GM12873 (cell line): Measurements from ENCODE around the gene INPP5A.

Source experiments
- TF ChIP-seq, protein P1 (sequence below): IDR thresholded peaks from 2 replicates; pipeline ENCODE4 v1.5.1; 2012; ENCODE audit warnings: low read depth, mild to moderate bottlenecking, moderate library complexity, low read length, control low read depth; ENCODE audit not compliant: insufficient read depth; ENCODE audit errors: missing control alignments

Gene INPP5A

GRCh38 chr10:132660385-132660784 lies 122.8 kb downstream of the INPP5A start:
- TF ChIP-seq, protein P1, sequence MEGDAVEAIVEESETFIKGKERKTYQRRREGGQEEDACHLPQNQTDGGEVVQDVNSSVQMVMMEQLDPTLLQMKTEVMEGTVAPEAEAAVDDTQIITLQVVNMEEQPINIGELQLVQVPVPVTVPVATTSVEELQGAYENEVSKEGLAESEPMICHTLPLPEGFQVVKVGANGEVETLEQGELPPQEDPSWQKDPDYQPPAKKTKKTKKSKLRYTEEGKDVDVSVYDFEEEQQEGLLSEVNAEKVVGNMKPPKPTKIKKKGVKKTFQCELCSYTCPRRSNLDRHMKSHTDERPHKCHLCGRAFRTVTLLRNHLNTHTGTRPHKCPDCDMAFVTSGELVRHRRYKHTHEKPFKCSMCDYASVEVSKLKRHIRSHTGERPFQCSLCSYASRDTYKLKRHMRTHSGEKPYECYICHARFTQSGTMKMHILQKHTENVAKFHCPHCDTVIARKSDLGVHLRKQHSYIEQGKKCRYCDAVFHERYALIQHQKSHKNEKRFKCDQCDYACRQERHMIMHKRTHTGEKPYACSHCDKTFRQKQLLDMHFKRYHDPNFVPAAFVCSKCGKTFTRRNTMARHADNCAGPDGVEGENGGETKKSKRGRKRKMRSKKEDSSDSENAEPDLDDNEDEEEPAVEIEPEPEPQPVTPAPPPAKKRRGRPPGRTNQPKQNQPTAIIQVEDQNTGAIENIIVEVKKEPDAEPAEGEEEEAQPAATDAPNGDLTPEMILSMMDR, result no peak

GRCh38 chr10:132662186-132662920 lies 124.8 kb downstream of the INPP5A start:
- TF ChIP-seq, protein P1, result no peak

DNA sequence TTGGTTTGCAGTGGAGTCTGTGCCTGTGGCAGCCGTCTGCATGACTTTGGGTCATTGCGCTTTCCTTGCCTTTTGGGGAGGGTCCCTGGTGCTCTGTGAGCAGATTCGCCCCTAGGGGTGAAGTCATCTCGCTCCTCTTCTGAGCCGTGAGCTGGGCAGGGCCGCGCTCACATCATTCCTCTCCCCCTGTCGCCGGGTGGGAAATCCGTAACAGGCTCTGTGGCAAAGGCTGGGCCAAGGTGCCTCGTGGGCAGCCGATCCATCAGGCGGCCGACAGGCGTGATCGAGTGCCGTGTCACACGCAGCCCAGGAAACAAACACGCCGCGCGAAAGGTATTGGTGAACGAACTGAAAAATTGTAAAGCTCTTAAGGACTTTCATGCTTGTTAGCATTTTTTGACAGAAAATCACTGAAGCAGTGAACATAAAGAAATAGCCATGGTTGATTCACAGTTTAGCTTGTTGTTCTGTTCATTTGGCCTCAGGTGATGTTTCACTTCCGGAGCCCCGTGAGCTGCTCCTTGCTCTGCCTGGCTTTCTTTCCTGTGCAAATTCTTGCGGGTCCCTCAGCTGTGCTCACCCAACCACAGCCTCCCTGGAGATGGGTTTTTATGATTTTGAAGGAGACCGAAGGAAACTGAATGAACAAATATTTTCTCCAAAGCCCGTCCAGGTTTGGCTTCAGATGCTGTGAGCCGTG lies 126.2 kb downstream of the INPP5A start:
- TF ChIP-seq, protein P1, result no peak

DNA sequence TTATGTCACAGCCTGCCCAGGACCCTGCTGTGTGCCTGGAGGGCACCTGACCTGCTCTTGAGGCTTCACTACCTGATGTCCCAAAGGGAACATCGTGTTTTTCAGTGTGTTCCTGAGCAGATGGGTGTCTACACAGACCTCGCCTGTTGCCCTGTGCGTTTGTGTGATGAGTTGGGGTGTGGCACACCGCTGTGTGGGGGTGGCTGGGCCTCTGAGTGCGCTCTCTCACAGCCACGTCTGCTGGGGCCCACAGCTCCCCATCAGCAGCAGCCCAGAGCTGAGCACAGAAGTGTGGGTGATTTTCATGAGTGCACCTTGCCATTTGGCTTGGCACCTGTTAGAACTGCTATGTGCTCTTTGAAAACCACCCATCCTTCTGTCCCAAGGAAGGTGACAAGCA lies 126.8 kb downstream of the INPP5A start:
- TF ChIP-seq, protein P1, result no peak

DNA sequence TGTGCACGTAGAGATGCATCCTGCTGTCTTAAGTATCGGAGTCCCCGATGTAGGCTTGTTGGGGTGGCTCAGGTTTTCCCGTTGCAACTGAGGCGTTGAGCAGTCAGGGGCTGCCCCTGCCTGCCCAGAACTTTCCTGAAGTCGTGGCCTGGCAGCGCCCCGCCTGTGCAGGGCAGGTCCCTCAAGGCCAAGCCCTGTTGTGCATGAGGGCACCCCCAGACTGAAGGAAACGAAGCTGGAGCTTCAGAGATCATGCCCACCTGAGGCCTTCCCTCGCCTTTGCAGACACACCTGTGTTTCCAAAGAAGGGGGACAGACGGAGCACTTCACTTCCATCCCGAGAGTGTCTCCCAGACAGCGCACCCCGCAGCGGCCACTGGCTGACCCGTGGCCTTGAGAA lies 127.3 kb downstream of the INPP5A start:
- TF ChIP-seq, protein P1, result no peak

DNA sequence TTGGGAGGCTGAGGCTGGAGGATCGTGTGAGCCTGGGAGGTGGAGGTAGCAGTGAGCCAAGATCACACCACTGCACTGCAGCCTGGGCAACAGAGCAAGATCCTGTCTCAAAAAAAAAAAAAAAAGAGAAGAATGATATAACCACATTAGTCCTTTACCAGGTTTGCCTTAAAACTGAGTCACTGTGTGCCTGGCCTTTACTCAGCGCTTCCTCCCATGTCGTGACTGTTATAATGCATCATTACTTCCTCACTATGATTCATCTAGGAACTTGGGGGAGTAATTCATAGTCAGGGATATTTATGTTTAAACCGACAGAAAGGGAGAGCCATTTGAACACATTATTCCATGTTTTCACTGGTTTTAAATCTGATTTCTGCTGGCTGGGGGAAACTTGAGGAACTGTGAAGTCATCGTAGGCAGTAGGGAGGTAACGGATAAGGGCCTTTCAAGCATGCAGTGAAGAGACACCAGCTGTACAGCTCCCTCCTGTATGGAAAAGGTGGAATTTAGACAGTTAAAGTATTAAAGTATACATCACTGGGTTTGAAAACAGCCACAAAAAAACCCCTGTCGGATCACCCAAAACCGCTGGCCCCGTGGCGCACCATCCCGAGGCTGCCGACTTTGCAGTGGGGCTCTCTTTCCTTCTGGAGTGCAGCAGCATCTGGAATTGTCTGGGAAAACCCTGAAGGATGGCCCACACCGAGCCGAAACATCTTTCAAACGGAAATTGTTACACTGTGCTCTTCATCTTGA lies 128.5 kb downstream of the INPP5A start:
- TF ChIP-seq, protein P1, result no peak

DNA sequence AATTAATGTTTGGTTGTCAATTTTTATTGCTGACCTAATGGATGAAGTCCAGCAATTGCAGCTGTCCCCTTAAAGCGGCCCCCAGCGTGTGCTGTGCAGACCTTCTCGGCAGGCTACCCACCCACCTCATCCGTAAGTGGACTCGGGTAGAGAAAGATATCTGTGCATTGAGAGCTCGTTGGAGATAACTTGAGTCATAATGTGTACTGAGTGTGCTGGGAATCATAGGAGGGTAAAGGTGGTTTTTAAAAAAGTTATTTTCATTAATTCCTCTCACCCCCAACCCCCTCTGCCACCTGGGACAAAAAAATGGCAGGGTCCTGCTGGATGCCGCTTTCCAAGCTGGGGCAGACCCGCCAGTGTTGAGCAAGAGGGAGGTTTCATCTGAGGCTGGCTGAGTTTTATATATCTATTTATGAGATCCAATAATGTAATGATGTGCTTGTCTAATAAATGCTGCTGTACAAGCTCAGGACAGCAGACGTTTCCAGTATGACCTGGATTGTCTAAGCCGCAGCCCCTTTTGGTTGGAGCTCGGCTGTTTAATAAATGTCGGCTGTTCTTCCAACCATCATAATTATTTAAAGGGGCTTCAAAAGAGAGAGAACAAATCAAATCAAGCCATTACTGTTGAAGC lies 129.2 kb downstream of the INPP5A start:
- TF ChIP-seq, protein P1, result no peak
